Activated CD4-positive, alpha-beta T cell treated with anti-CD3 and anti-CD28 coated beads, Interleukin-2, amount 50 U/mL, for 4 hours (primary cell): Measurements from ENCODE around the gene OR2L3.
"Not testable (repeated sequence)": the region's sequence is repeated elsewhere in the genome, so short reads cannot be mapped to it uniquely, and the experiment has no call there.

Experiments used
- DNase-seq, 2 experiments: peaks; one replicate each; pipeline ENCODE4 v3.0.0-alpha.2; 2020

Gene OR2L3, protein sequence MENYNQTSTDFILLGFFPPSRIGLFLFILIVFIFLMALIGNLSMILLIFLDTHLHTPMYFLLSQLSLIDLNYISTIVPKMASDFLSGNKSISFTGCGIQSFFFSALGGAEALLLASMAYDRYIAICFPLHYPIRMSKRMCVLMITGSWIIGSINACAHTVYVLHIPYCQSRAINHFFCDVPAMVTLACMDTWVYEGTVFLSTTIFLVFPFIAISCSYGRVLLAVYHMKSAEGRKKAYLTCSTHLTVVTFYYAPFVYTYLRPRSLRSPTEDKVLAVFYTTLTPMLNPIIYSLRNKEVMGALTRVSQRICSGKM

DNA sequence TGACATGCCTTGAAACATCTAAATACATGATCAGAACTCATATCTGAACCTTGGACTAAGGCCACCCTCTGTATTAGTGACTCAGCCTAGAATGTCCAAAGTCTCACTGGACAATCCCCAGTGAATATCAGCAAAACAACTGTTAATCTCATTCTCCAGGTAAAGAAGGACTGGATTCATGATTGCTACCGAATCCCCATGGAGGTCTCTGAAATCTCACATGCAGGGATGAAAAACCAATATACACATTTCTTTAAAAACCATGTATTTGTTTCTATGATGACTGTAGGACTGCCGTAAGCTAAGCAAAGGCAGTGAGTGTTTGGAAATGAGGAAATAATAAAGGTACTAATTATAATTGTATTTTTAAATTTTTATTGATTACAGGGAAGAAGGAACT is at the start of gene OR2L3:
TSS of gene OR2L3 (plus strand) at position 301 of the 400 bp plus-strand sequence. CDS start 13,846 bp downstream, outside the sequence.
- DNase-seq: no peak

DNA sequence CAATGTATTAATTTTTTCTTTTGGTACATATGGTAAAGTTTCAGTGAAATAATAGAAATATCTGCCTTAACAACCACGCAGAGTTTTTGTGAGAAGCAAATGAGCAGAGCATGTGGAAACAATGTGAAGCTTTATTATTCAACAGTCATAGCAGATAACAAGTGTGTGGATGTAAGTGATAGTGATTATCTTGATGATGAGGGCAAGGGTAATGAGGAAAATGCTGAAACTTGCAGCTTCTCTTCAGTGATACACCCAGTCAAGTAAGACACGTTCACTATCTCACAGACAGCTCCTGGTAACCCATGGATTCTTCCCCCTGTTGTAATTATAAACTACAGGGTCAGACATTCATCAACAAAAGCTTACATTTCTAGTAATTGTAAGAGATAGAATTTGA is 47.8 kb upstream of the OR2L3 start:
- DNase-seq: no peak

DNA sequence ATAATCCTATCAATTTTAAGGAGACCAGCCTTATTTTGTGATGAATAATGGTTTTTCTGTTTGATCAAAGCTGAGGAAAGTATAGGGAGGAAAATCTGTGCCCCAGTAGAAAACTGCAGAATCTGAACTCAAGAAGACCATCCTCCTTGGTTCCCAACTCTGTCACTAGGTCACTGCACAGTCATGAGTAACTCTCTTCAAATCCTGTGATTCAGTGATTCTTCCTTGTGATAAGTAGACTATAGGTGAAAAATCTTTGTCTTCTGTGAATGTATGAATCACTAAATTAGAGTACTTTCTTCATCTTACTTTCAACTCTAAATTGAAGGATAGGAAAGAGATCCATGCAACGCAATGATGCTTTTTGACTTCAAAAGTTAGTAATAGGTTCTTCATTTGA is 46.5 kb upstream of the OR2L3 start:
- DNase-seq: no peak

DNA sequence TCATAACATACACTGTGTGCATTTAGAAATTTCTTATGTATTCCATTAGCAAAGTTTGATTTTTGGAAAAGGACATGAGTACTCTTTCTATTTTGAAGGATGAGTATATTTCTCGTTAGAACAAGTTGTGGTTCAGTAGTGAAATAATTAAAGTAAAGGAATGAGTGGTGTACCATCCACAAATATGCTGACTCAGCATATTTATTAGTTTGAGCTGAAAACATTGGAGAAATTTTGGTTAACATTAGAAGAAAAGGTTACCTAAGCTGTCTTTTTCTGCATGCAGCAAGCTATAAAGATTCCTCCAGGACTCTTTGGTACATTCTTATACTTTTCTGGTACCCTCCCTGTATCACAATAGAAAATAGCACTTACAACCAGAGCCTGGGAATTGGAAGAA is 38.9 kb upstream of the OR2L3 start:
- no peak for DNase-seq

DNA sequence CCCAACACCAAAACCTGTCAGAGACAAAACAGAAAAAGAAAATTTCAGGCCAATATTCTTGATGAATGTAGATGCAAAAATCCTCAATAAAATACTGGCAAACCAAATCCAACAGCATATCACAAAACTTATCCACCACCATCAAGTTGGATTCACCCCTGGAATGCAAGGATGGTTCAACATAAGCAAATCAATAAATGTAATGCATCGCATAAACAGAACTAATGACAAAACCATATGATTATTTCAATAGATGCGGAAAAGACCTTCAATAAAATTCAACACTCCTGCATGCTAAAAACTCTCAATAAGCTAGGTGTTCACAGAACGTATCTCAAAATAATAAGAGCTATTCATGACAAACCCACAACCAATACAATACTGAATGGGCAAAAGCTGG is 37.0 kb upstream of the OR2L3 start:
- no peak for DNase-seq

DNA sequence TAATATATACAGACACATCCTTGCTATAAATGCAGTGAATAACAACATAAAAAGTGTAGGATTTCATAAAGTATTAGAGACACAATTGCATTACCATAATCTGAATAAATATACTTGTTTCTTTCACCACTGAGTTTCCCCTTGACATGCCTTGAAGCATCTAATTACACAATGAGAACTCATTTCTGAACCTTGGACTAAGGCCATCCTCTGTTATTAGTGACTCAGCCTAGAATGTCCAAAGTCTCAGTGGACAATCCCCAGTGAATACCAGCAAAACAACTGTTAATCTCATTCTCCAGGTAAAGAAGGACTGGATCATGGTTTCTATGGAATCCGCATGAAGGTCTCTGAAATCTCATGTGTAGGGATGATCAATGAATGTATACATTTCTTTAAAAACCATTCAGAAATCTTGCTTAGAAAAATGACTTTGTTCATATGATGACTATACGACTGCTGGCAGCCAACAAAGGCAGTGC is 33.4 kb upstream of the OR2L3 start, which contains the start of gene OR2L5:
TSS of gene OR2L5 (plus strand) at position 432 of the 482 bp plus-strand sequence. CDS start 8,288 bp downstream, outside the sequence.
- DNase-seq: no peak

DNA sequence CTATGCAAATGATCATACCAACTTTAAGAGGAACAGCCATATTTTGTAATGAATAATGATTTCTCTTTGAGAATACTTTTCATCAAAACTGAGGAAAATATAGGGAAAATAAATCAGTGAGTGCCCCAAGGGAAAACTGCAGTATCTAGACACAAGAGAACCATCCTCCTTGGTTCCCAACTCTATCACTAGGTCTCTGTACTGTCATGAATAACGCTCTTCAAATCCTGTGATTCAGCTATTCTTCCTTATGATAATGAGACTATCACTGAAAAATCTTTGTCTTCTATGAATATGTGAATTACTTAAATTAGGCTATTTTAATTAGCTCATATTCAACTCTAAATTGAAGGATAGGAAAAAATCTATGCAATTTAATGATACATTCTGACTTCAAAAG is 30.8 kb upstream of the OR2L3 start:
- DNase-seq: no peak

DNA sequence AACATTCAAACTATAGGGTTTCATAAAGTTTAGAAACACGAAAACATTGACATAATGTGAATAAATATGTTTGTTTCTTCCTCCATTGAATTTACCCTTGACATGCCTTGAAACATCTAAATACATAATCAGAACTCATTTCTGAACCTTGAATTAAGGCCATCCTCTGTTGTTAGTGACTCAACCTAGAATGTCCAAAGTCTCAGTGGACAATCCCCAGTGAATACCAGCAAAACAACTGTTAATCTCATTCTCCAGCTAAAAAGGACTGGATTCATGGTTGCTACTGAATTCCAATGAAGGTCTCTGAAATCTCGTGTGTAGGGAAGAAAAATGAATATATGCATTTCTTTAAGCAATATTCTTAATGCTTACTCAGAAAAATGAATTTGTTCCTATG is 16.9 kb upstream of the OR2L3 start, which contains the start of gene OR2L2:
TSS of gene OR2L2 (plus strand) at position 301 of the 400 bp plus-strand sequence. CDS start 8,198 bp downstream, outside the sequence.
- DNase-seq: no peak

DNA sequence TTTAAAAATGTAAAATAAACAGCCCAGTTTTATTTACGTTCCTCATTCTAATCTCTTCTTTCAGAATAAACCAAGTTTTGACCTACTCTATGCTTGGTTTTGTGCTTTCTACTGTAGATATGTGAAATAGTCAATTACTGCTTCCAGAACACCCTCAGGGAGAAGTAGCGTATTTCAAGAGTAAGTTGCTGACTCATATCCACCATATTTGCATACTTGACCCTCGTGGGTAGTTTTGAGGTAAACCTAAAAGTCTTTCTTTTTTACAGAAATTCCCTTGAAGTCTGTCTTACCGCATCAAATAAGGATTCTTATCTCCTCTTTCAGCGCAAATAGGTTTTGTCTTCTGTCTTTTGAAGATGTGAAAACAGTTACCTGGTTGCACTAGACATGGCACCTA is 1.4 kb upstream of the OR2L3 start:
- DNase-seq: no peak

DNA sequence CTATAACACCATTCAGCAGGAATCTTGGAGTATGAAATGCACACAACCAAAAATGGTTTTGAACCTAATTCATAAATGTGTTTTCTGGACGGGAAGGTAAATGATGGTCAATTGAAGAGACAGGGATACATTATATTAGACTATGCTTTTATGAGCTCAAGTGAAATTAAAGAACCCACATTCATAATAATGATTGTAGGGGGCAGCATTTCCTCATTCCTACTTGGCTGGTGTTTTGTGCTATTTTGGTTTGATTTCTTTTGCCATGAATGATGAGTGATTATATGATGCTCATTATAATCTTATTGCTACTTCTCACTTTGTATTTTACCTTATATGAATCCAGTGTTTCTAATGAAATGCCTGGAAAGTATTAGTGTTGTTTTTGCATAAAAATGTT is 372 bp downstream of the OR2L3 start:
- no peak for DNase-seq

DNA sequence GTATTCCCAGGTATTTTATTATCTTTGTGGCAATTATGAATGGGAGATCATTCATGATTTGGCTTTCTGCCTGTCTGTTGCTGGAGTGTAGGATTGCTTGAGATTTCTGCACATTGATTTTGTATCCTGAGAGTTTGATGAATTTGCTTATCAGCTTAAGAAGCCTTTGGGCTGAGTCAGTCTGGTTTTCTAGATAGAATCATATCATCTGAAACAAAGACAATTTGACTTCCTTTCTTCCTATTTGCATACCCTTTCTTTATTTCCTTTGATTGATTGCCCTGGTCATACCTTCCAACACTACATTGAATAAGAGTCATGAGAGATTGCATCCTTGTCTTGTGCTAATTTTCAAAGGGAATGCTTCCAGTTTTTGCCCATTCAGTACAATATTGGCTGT is 8.0 kb downstream of the OR2L3 start:
- DNase-seq: no peak

DNA sequence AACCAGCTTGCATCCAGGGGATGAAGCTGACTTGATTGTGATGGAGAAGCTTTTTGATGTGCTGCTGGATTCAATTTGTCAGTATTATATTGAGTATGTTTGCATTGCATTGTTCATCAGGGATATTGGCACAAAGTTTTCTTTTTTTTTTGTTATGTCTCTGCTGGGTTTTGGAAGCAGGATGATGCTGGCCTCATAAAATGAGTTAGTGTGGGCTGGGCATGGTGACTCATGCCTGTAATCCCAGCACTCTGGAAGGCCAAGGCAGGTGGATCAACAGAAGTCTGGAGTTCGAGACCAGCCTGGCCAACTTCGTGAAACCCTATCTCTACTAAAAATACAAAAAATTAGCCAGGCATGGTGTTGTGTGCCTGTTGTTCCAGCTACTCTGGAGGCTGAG is 8.6 kb downstream of the OR2L3 start:
- DNase-seq: no peak

DNA sequence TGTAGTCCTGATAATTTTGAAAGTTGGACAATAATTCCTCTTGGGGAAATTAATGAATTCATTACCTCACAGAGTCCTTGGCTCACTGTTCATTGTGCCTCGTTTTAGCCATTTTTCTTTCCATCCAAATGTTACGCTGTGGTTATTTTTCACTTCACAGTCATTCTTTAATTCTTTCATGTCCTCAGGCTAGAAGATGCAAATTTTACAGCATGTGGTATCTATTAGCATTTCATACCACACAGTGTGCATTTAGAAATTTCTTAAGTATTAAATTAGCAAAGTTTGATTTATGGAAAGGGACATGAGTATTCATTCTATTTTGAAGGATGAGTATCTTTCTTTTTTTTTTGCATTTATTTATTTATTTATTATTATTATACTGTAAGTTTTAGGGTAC is 18.4 kb downstream of the OR2L3 start:
- DNase-seq: no peak

DNA sequence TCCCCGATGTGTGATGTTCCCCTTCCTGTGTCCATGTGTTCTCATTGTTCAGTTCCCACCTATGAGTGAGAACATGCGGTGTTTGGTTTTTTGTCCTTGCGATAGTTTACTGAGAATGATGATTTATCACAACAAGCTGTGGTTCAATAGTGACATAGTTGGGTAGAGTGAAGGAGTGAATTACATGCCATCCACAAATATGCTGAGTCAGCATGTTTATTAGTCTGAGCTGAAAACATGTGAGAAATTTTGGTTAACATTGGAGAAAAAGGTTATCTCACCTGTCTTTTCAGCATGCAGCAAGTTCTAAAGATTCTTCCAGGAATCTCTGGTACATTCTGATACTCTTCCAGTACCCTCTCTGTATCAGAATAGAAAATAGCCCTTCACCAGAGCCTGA is 19.0 kb downstream of the OR2L3 start:
- no peak for DNase-seq

DNA sequence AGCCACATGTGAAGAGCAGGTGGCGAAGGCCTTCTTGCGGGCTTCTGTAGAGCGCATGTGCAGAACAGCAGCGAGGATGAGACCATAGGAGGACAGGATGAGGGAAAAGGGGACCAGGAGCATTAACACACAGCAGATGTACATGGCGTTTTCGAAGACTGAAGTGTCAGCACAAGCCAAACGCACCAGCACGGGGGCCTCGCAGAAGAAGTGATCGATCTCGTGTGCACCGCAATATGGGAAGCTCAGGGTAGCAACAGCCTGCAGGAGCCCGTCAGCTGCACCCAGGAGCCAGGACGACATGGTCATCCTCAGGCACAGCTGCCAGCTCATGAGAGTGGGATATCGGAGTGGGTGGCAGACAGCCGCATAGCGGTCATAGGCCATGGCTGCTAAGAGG is 37.2 kb downstream of the OR2L3 start:
- DNase-seq: not testable (repeated sequence)

DNA sequence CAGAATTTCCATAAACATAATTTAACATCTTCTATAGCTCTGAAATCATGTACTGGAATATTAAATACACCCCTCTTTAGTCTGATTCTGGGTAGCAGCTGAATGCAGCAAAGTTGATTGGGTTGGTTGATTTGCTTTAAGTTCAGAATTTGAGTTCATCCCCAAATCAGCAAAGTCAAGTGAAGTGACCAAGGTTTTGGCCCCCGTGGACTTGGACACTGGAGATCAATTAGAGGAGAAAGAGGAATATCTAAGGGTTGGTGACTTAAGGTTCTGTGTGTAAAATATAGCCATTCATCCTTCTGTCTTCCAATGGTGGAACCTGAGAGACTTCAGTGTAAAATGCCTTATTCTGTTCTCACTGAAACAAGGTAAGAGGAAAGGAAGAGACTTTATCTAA is 48.2 kb downstream of the OR2L3 start, which contains the start of gene OR2L13:
TSS of gene OR2L13 (plus strand) at position 301 of the 400 bp plus-strand sequence. CDS start 4,192 bp downstream, outside the sequence.
- no peak for DNase-seq

DNA sequence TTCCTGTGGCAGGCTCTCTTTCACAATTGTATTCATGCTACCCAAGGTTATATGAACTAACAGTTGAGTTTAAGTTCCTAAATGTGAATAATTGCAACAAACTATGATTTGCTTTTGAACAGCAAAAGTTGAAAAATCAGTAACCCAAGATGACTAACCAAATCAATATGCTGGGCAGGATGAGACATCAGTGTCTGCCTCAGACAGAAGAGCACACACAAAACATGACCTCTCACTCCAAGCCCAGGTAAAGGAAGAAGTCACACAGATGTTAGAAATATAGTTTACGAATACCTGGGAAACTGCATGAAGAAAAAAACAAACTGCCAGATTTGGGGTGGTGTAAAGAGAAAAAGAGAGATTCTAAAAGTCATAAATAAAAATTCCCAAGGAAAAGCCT is 51.9 kb downstream of the OR2L3 start:
- DNase-seq: no peak

DNA sequence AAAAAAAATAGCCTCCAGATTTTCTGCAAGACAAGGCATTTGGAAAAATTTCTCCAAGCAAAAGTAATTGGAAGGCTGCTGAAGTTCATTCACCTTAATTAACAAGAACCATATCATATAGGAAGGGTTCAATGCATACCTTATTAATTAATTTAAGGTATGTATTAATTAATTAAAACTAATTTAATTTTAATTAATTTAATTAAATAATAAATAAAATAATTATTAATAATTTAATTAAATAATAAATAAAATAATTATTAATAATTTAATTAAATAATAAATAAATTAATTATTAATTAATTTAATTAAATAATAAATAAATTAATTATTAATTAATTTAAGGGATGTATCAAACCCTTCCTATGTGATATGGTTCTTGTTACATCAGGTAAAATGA is 56.2 kb downstream of the OR2L3 start:
- DNase-seq: no peak

DNA sequence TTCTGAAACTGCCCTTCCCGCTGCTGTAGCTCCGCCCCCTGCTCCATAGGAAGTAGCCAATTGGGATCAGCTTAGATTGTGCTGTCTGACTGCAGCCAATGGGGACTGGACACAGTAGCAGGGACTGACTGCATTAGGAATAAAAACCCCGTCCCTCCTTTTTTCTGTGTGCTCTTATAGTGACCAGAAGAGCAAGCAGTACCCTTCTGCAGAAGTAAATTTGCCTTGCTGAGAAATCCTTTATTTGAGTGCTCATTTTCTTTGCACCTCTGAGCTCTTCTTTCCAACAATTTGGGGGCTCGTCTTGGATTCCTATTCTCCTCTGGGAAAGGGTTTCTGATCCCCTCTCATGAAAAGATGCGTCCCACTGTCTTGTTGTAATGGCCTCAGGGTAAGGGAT is 64.5 kb downstream of the OR2L3 start:
- no peak for DNase-seq
